ENCODE results near the gene TRAPPC10. TPM values are rescaled to one million over a fixed set of nuclear protein-coding genes. Genes with fewer than 3 reads are reported as not detected.
"Not testable (repeated sequence)": the region's sequence is repeated elsewhere in the genome, so short reads cannot be mapped to it uniquely, and the experiment has no call there.

TRAPPC10 gene
- total RNA-seq, 1 experiment from 2014 or later: 32.9 TPM

GRCh38 chr21:44139787-44140551, 127.9 kb downstream of the TRAPPC10 start:
- not testable (repeated sequence) for H3K79me1 ChIP-seq (ENCODE audit: insufficient read depth, low read depth, low read length, poor library complexity, severe bottlenecking); H3K27me3 ChIP-seq (ENCODE audit: insufficient read depth, low read length); H3K9me3 Mint-ChIP-seq; H3K56ac ChIP-seq (ENCODE audit: insufficient read length, low read depth, low read length); H3K27ac Mint-ChIP-seq; H3K27ac ChIP-seq (ENCODE audit: insufficient read length, low read depth, low read length); H3K4me1 ChIP-seq (ENCODE audit: insufficient read depth, low read length); H2BK5ac ChIP-seq (ENCODE audit: insufficient read length, low read length); H3K79me2 ChIP-seq (ENCODE audit: insufficient read depth, low read length); DNase-seq; H3K18ac ChIP-seq (ENCODE audit: insufficient read length, low read depth, low read length); H3K4me2 ChIP-seq (ENCODE audit: insufficient read depth, insufficient read length, low read length); H3K4ac ChIP-seq (ENCODE audit: low read depth, low read length); H2BK120ac ChIP-seq (ENCODE audit: low read depth, low read length, poor library complexity, severe bottlenecking); H3K23me2 ChIP-seq (ENCODE audit: insufficient read length, low read depth, low read length, poor library complexity, severe bottlenecking); H3K9ac ChIP-seq (ENCODE audit: extremely low read depth, insufficient read length, low read length); H4K8ac ChIP-seq (replicated peaks; ENCODE audit: insufficient read length, low read depth, low read length); H2AK5ac ChIP-seq (ENCODE audit: insufficient read length, low read length); H3K9me3 ChIP-seq (ENCODE audit: control insufficient read depth, low read depth, low read length); H2BK15ac ChIP-seq (ENCODE audit: low read depth, low read length); H4K5ac ChIP-seq (ENCODE audit: insufficient read length, low read depth, low read length); H3K36me3 Mint-ChIP-seq (ENCODE audit: insufficient read depth in 1 of 3, low read depth in 3 of 3); H3K23ac ChIP-seq (ENCODE audit: insufficient read length, low read depth, low read length); H2BK12ac ChIP-seq (ENCODE audit: insufficient read length, low read depth, low read length); H3K4me1 Mint-ChIP-seq; H3K14ac ChIP-seq (ENCODE audit: insufficient read depth, low read length); H3K4me3 Mint-ChIP-seq; H3K27me3 Mint-ChIP-seq (ENCODE audit: low read depth); H4K20me1 ChIP-seq (ENCODE audit: control insufficient read depth, insufficient read depth, insufficient read length); H3T11ph ChIP-seq (ENCODE audit: low read length); H2BK20ac ChIP-seq (ENCODE audit: low read depth, low read length, poor library complexity, severe bottlenecking); H4K91ac ChIP-seq (ENCODE audit: insufficient read length, low read depth, low read length); H2AFZ ChIP-seq (ENCODE audit: low read length)
- WGBS (ENCODE audit: extremely low coverage, insufficient read length, low lambda C conversion rate): no CpG with 5 or more reads among the region's 30 CpGs

- not testable (repeated sequence) for H3K9me3 Mint-ChIP-seq; H3K4me3 Mint-ChIP-seq; H2BK120ac ChIP-seq (ENCODE audit: low read depth, low read length, poor library complexity, severe bottlenecking); H2BK15ac ChIP-seq (ENCODE audit: low read depth, low read length); H3K23me2 ChIP-seq (ENCODE audit: insufficient read length, low read depth, low read length, poor library complexity, severe bottlenecking); H3K4me2 ChIP-seq (ENCODE audit: insufficient read depth, insufficient read length, low read length); H2BK5ac ChIP-seq (ENCODE audit: insufficient read length, low read length); DNase-seq; H3K27ac Mint-ChIP-seq; H3K23ac ChIP-seq (ENCODE audit: insufficient read length, low read depth, low read length); H2AK5ac ChIP-seq (ENCODE audit: insufficient read length, low read length); H3K79me1 ChIP-seq (ENCODE audit: insufficient read depth, low read depth, low read length, poor library complexity, severe bottlenecking); H3K79me2 ChIP-seq (ENCODE audit: insufficient read depth, low read length); H3T11ph ChIP-seq (ENCODE audit: low read length); H2AFZ ChIP-seq (ENCODE audit: low read length); H3K9me3 ChIP-seq (ENCODE audit: control insufficient read depth, low read depth, low read length); H2BK12ac ChIP-seq (ENCODE audit: insufficient read length, low read depth, low read length); H3K56ac ChIP-seq (ENCODE audit: insufficient read length, low read depth, low read length); H3K14ac ChIP-seq (ENCODE audit: insufficient read depth, low read length); H3K27ac ChIP-seq (ENCODE audit: insufficient read length, low read depth, low read length); H4K5ac ChIP-seq (ENCODE audit: insufficient read length, low read depth, low read length); H4K91ac ChIP-seq (ENCODE audit: insufficient read length, low read depth, low read length); H4K20me1 ChIP-seq (ENCODE audit: control insufficient read depth, insufficient read depth, insufficient read length); H4K8ac ChIP-seq (replicated peaks; ENCODE audit: insufficient read length, low read depth, low read length); H3K4ac ChIP-seq (ENCODE audit: low read depth, low read length); H3K27me3 Mint-ChIP-seq (ENCODE audit: low read depth); H2BK20ac ChIP-seq (ENCODE audit: low read depth, low read length, poor library complexity, severe bottlenecking); H3K4me1 Mint-ChIP-seq; H3K9ac ChIP-seq (ENCODE audit: extremely low read depth, insufficient read length, low read length); H3K36me3 Mint-ChIP-seq (ENCODE audit: insufficient read depth in 1 of 3, low read depth in 3 of 3); H3K18ac ChIP-seq (ENCODE audit: insufficient read length, low read depth, low read length); H3K27me3 ChIP-seq (ENCODE audit: insufficient read depth, low read length); H3K4me1 ChIP-seq (ENCODE audit: insufficient read depth, low read length)
- no CpG with 5 or more reads among the region's 18 CpGs for WGBS (ENCODE audit: extremely low coverage, insufficient read length, low lambda C conversion rate)
Measured at GRCh38 chr21:44140552-44140932, 128.4 kb downstream of the TRAPPC10 start.

All from H9 (cell line).